Central memory CD8-positive, alpha-beta T cell (primary cell): ENCODE data around the gene FAM83F.

ENCODE experiments used
- ATAC-seq: fragments of 150-1000 bp; cut with Tn5 transposase; replicated peaks from 2 replicates; pipeline ENCODE4 v1.10.0; 2022; ENCODE audit warnings: mild to moderate bottlenecking, moderate FRiP score, moderate number of reproducible peaks; ENCODE audit not compliant: poor library complexity, severe bottlenecking; ENCODE audit errors: extremely low read depth
- DNase-seq, 2 donors: peaks; one replicate each; pipeline ENCODE4 v3.0.0; 2021; ENCODE audit warnings: low spot score in 2 of 2
- H3K27ac Mint-ChIP-seq: one replicate; pipeline ENCODE4 v1.8.0; 2022; ENCODE audit warnings: low read depth, mild to moderate bottlenecking, moderate library complexity, mixed read lengths
- H3K27me3 Mint-ChIP-seq: one replicate; pipeline ENCODE4 v1.8.0; 2022; ENCODE audit warnings: mixed read lengths
- H3K36me3 Mint-ChIP-seq: one replicate; pipeline ENCODE4 v1.8.0; 2022; ENCODE audit warnings: mild to moderate bottlenecking, moderate library complexity, mixed read lengths; ENCODE audit not compliant: insufficient read depth
- H3K4me1 Mint-ChIP-seq: one replicate; pipeline ENCODE4 v1.8.0; 2022; ENCODE audit warnings: mixed read lengths
- H3K4me3 Mint-ChIP-seq: one replicate; pipeline ENCODE4 v1.8.0; 2022; ENCODE audit warnings: mild to moderate bottlenecking, moderate library complexity, mixed read lengths
- H3K9me3 Mint-ChIP-seq: one replicate; pipeline ENCODE4 v1.8.0; 2022; ENCODE audit warnings: mixed read lengths

FAM83F gene

GRCh38 chr22:40001106-40001505 lies 6.4 kb downstream of the FAM83F start:
- Mint-ChIP-seq H3K9me3 (no peaks in the 10 kb centered on the region), H3K4me3 (no peak overlapping the region), H3K36me3 (peaks cover 2% of the 10 kb centered on the region), H3K4me1 (no peaks in the 10 kb centered on the region), H3K27me3 (peaks cover 59% of the 10 kb centered on the region), H3K27ac (no peak overlapping the region)
- ATAC-seq = no peak
- no peak for DNase-seq

GRCh38 chr22:40001800-40002577 lies 7.2 kb downstream of the FAM83F start:
- Mint-ChIP-seq H3K36me3 (peaks cover 3% of the 10 kb centered on the region), H3K27me3 (peaks cover 58% of the 10 kb centered on the region), H3K4me1 (no peaks in the 10 kb centered on the region), H3K4me3 (no peak overlapping the region), H3K9me3 (no peaks in the 10 kb centered on the region), H3K27ac (no peak overlapping the region)
- DNase-seq (no peak), ATAC-seq (no peak)

- no peak for DNase-seq
- H3K27me3 Mint-ChIP-seq = peaks cover 58% of the 10 kb centered on the region
- H3K4me1 Mint-ChIP-seq = no peaks in the 10 kb centered on the region
- no peak overlapping the region for H3K4me3 Mint-ChIP-seq
- no peaks in the 10 kb centered on the region for H3K9me3 Mint-ChIP-seq
- no peak overlapping the region for H3K27ac Mint-ChIP-seq
- ATAC-seq = no peak
- H3K36me3 Mint-ChIP-seq = peaks cover 2% of the 10 kb centered on the region
These were observed 8.4 kb downstream of the FAM83F start for GRCh38 chr22:40002935-40003715.

- Mint-ChIP-seq H3K27ac (no peak overlapping the region), H3K4me3 (no peak overlapping the region), H3K27me3 (peaks cover 66% of the 10 kb centered on the region), H3K36me3 (peaks cover 2% of the 10 kb centered on the region), H3K4me1 (peaks cover 7% of the 10 kb centered on the region), H3K9me3 (no peaks in the 10 kb centered on the region)
- no peak for DNase-seq
- ATAC-seq = no peak
These were observed 10.1 kb downstream of the FAM83F start for GRCh38 chr22:40004836-40005235.

GRCh38 chr22:40006641-40007040 lies 11.9 kb downstream of the FAM83F start:
- Mint-ChIP-seq H3K9me3 (no peaks in the 10 kb centered on the region), H3K4me3 (no peak overlapping the region), H3K27ac (no peak overlapping the region), H3K27me3 (peaks cover 70% of the 10 kb centered on the region), H3K4me1 (peaks cover 7% of the 10 kb centered on the region), H3K36me3 (peaks cover 2% of the 10 kb centered on the region)
- no peak for ATAC-seq
- no peak for DNase-seq

- Mint-ChIP-seq H3K27me3 (peaks cover 72% of the 10 kb centered on the region), H3K9me3 (no peaks in the 10 kb centered on the region), H3K4me1 (peaks cover 7% of the 10 kb centered on the region), H3K27ac (no peak overlapping the region), H3K36me3 (peaks cover 2% of the 10 kb centered on the region), H3K4me3 (no peak overlapping the region)
- no peak for ATAC-seq
- no peak for DNase-seq
These were observed 13.3 kb downstream of the FAM83F start for GRCh38 chr22:40007853-40008710.

- H3K27me3 Mint-ChIP-seq = peaks cover 77% of the 10 kb centered on the region
- H3K4me3 Mint-ChIP-seq = no peak overlapping the region
- DNase-seq = no peak
- H3K9me3 Mint-ChIP-seq = no peaks in the 10 kb centered on the region
- no peak for ATAC-seq
- H3K27ac Mint-ChIP-seq = no peak overlapping the region
- H3K4me1 Mint-ChIP-seq = peaks cover 7% of the 10 kb centered on the region
- peaks cover 2% of the 10 kb centered on the region for H3K36me3 Mint-ChIP-seq
These were observed 14.1 kb downstream of the FAM83F start for GRCh38 chr22:40008726-40009291.

- peaks cover 77% of the 10 kb centered on the region for H3K27me3 Mint-ChIP-seq
- peaks cover 7% of the 10 kb centered on the region for H3K4me1 Mint-ChIP-seq
- H3K36me3 Mint-ChIP-seq = peaks cover 2% of the 10 kb centered on the region
- ATAC-seq (no peak), DNase-seq (no peak)
- no peak overlapping the region for H3K27ac Mint-ChIP-seq
- no peaks in the 10 kb centered on the region for H3K9me3 Mint-ChIP-seq
- H3K4me3 Mint-ChIP-seq = no peak overlapping the region
These were observed 14.6 kb downstream of the FAM83F start for GRCh38 chr22:40009292-40009774.

- Mint-ChIP-seq H3K36me3 (peaks cover 2% of the 10 kb centered on the region), H3K27me3 (peaks cover 70% of the 10 kb centered on the region), H3K9me3 (no peaks in the 10 kb centered on the region), H3K27ac (no peak overlapping the region), H3K4me3 (no peak overlapping the region), H3K4me1 (peaks cover 7% of the 10 kb centered on the region)
- ATAC-seq (no peak), DNase-seq (no peak)
These were observed 15.4 kb downstream of the FAM83F start for GRCh38 chr22:40009951-40010671.

GRCh38 chr22:40010746-40011145 lies 16.0 kb downstream of the FAM83F start:
- Mint-ChIP-seq H3K9me3 (no peaks in the 10 kb centered on the region), H3K27me3 (peaks cover 67% of the 10 kb centered on the region), H3K36me3 (peaks cover 2% of the 10 kb centered on the region), H3K4me1 (peaks cover 7% of the 10 kb centered on the region), H3K27ac (no peak overlapping the region), H3K4me3 (no peak overlapping the region)
- ATAC-seq (no peak), DNase-seq (no peak)

- Mint-ChIP-seq H3K4me1 (no peaks in the 10 kb centered on the region), H3K27ac (no peak overlapping the region), H3K4me3 (no peak overlapping the region), H3K36me3 (no peaks in the 10 kb centered on the region), H3K27me3 (peaks cover 30% of the 10 kb centered on the region), H3K9me3 (no peaks in the 10 kb centered on the region)
- no peak for DNase-seq
- no peak for ATAC-seq
These were observed 20.0 kb downstream of the FAM83F start for GRCh38 chr22:40014667-40015248.
